NCI-H1417 treated with DMSO at 0.1 percent for 48 hours (cell line): Measurements from ENCODE around the gene PACS1.
"Not testable (repeated sequence)": the region's sequence is repeated elsewhere in the genome, so short reads cannot be mapped to it uniquely, and the experiment has no call there.

Experiments used
- DNase-seq: peaks from one replicate; lab custom pipeline; 2025; lab: John Stamatoyannopoulos, UW

The PACS1 gene

GRCh38 chr11:66277064-66277463, 207.0 kb downstream of the PACS1 start:
- DNase-seq = not testable (repeated sequence)

- no peak for DNase-seq
These were observed 207.6 kb downstream of the PACS1 start, which contains the start of gene CNIH2 for GRCh38 chr11:66277471-66278362. Gene CNIH2 (plus strand): TSS chr11:66278175. CDS start chr11:66278457, 282 bp downstream.

DNA sequence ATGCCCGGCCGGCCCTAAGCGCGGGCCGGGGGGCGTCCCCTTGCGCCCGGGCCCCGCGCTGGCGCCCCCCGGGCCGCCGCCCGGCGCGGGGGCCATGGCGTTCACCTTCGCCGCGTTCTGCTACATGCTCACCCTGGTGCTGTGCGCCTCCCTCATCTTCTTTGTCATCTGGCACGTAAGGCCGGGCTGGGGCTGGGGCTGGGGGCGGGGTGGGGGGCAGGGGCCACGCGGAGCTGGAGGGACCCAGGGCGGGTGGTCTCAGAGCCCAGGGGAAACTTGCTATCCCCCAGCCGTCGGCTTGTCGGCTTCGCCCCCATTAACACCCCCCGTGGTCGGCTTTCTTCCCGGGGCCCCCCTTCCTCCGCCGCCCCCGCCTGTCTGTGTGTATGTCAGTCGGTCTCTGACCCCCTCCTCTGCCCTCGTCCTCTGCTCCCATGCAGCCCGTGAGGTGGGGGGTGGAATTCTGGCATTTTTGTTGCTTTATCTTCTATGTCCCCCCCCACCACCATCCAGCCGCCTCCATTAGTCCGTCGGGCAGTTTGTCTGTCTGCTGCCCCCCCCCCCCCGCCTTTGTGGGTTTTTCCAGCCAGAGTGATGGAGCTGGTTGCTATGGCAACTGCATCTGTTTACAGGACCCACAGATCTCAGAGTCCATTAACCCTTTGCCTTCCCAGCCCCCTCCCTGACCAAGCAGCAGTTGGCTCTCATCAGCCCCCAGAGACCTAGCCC, 208.5 kb downstream of the PACS1 start:
- DNase-seq = no peak

DNA sequence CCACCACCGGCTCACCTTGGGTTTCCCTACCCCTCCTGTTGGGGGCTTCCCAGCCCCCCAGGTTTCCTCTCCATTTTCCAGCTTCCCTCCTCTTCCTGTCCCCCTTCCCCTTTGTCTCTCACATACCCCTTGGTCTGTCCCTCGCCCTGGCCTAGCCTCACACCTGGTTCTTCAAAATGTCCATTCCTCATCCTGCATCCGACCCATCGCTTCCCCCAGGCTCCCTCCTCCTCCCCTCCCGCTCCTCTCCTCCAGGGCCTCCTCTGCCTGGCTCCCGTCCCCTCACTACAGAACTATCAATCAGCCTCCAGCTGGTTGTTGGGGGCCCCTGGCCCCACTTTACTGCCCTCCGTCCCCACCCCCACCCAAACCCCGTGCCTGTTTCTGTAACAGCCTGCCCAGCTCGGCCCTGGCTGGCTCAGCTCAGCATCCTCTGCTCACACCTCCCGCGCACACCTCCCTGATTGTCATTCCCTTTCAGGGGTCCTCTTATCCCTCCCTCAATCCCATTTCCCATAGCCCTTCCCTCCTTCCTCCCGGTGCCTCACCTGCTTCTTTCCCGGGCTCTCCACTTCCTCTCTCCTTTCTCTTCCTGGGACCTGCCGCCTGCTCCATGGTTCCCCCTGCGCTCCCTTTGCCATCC, 209.1 kb downstream of the PACS1 start:
- DNase-seq = no peak

GRCh38 chr11:66280428-66280827, 210.4 kb downstream of the PACS1 start:
- no peak for DNase-seq

DNA sequence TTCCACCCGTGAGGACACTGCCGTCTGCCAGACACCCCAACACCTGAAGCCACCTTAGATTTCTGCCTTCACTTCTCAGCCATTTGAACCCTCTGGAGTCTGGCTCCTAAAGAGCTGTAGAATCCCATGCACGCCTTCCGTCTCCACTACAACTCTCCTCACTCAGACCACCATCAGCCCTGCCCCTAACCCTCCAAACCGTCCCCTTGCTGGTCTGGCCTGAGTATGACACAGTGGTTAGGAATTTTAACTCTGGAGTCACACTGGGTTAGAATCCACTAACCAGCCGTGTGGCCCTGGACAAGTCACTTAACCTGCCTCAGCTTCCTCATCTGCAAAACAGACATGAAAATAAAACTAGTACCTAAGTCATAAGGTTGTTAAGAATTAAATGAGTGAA, 210.9 kb downstream of the PACS1 start:
- no peak for DNase-seq

DNA sequence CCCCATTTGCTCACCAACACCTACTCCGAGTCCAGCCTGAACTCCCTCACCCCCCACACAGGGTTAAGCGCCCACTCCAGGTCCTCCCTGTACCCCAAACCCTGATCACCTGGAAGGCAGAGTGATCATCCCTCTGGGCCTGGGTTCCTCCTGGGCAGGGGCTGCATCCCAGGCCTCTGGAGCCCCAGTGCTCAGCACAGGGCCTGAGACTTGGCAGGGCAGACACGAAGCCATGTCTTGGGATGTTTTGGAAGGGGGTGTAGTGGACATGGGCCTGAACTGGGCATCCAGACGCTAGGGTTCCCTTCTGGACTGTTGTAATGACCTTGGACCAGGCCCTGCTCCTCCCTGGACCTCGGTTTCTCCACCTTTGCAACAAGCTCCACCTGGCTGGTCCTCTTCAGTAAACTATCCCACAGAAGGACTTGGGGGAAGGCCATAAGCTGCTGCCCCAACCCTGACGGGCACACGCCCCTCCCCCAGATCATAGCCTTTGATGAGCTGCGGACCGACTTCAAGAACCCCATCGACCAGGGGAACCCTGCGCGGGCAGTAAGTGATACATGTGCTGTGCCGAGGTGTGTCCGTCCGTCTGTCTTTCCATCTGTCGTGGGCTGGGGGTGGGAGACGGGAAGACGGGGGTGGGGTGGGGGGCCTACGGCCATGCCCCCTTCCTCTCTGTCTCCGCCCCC, 211.8 kb downstream of the PACS1 start:
- DNase-seq = no peak

GRCh38 chr11:66282468-66283455, 212.7 kb downstream of the PACS1 start:
- DNase-seq = peak; percentile 90

DNA sequence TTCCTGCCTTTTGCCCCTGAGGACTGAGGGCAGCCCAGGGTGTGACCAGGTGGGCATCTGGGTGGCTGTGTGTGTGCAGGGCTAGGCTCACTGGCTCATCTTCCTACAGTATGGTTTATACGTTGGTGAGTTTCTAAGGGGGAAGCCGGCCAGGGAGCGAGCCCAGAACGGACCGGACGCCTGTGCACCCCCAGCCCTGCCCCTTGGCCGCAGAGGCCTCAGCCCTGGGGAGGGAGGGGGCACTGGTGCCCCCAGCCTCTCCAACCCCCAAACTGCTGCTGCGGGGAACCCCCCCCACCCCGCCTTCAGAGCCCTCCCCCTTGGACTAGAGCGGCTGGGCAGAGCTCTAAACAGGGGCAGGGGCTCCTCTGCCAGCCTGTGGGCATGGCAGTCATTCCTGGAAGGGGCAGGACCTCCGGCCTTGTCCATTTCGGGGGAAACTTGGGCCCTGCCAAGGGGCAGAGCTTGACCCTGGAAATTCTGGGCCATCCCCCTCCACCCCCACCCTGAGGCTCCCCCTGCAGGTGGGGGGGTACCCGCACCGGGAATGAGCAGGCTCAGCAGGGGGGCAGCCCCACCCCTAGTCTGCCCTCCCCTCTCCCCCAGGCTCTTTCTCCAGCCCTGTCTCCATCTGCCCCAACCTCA, 213.5 kb downstream of the PACS1 start:
- DNase-seq = no peak

GRCh38 chr11:66284526-66285078, 214.5 kb downstream of the PACS1 start:
- DNase-seq = no peak

GRCh38 chr11:66285250-66285947, 215.3 kb downstream of the PACS1 start:
- no peak for DNase-seq

GRCh38 chr11:66286699-66287098, 216.6 kb downstream of the PACS1 start:
- no peak for DNase-seq

DNA sequence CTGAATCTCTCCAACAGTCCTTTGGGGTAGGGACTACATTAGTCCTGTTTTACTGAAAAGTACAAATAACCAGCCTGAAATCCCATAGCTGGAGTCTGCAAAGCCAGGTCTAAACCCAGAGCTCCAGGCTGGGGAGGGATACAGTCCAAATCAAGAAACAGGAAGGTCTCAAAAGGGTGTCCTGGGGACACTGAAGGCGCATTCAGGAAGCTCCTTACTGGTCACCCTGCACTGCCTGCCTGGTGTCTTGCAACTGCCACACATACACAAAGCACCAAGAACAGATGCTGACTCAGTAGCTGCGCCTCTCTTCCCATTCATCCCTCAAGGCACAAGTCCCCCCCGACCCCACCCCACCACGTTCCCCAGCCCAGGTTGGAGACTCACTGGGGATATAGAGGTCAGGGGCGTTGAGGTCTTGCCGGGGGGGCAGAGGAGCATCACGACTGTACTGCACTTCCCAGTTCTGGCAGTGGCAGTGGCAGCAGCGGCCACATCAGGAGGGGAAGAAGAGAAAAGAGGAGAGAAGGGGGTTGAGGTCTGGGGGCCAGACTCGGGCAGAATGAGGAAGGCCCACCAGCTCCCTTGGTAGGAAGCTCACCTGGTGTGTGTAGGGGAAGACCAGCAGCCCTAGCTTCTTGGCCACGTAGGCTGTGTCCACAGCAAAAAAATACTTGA, 217.3 kb downstream of the PACS1 start:
- DNase-seq = no peak

- no peak for DNase-seq
These were observed 218.0 kb downstream of the PACS1 start for GRCh38 chr11:66287889-66288670.

DNA sequence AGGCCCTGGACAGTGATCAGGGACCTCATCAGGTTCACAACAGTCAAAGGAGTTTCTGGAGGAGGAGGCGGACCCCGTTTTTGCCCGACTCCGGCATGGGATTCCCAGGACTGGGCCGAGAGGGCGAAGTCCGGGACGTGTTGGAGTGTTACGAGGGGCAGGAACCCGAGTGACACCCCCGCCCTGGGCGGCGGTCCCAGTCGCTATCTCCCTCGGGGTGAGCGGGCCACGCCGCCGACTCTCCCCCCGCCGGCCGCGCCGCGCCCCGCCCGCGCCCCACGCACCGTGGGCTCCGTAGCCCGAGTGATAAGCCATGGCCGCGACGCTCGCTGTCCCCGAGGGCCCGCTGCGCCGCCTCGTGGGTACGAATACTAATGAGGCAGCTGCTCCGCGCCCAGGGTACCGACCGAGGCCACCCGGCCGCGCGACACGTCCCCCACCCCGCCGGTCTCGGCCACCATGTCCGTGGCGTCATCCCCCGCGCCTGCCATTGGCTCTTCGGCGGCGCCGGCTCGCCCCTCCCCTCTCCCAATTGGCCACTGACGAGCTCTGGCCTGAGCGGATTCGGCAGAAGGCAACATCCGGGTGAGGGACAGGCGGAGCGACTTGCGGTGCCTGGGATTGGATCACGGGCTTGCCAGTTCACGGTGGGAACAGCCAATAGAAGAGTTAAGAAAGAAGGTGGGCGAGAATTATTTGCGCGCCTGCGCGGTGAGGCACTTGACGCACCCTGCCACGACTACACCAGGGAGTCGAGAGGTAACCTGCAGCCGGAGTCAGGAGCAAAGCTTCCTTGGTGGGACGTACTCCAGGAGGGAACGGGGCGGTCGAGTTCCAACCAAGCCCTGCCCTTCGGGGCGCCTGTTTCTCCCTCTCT, 218.8 kb downstream of the PACS1 start, which contains the start of gene YIF1A:
Gene YIF1A (minus strand): TSS at position 473 of the 877 bp plus-strand sequence. CDS start 158 bp downstream, at position 315.
- DNase-seq = peak; percentile 98

- no peak for DNase-seq
These were observed 219.7 kb downstream of the PACS1 start for GRCh38 chr11:66289548-66290329.
